SK-N-SH (cell line): ENCODE results near the gene WWOX.

Experiments used
- ELF1 ChIP-seq: IDR thresholded peaks from 2 replicates; pipeline ENCODE4 v1.4.0; 2012
- FOXJ3 ChIP-seq: sonication (generic); formaldehyde crosslinking; IDR thresholded peaks from 2 replicates; pipeline ENCODE4 v1.5.1; 2020; ENCODE audit warnings: mild to moderate bottlenecking, missing genetic modification reagents
- JUND ChIP-seq: IDR thresholded peaks from 2 replicates; pipeline ENCODE4 v1.4.0; 2012
- TF ChIP-seq, protein P1 (sequence below): fragments of 200-600 bp; sonication (generic); IDR thresholded peaks from 2 replicates; pipeline ENCODE4 v1.6.1; 2017; ENCODE audit warnings: antibody characterized with exemption, mild to moderate bottlenecking, moderate library complexity

DNA sequence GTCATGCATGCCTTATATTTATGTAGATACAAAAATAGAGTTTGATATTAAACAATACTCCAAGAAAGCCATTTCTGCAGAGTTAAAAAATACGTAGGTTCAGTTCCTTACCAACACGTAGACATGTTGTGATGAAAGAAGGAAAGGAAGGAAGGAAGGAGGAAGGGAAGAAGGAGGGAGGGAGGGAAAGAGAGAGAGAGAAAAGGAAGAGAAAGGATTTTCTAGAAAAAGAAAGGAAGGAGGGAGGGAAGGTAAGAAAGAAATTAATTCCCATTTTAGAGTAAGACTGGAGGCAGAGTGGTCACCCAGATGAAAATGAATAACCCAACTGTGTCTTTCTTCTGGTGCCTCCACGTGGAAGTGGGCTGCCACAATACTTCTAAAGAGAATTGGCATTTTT lies 652.1 kb downstream of the WWOX start:
- TF ChIP-seq JUND, result no peak
- TF ChIP-seq, protein P1, sequence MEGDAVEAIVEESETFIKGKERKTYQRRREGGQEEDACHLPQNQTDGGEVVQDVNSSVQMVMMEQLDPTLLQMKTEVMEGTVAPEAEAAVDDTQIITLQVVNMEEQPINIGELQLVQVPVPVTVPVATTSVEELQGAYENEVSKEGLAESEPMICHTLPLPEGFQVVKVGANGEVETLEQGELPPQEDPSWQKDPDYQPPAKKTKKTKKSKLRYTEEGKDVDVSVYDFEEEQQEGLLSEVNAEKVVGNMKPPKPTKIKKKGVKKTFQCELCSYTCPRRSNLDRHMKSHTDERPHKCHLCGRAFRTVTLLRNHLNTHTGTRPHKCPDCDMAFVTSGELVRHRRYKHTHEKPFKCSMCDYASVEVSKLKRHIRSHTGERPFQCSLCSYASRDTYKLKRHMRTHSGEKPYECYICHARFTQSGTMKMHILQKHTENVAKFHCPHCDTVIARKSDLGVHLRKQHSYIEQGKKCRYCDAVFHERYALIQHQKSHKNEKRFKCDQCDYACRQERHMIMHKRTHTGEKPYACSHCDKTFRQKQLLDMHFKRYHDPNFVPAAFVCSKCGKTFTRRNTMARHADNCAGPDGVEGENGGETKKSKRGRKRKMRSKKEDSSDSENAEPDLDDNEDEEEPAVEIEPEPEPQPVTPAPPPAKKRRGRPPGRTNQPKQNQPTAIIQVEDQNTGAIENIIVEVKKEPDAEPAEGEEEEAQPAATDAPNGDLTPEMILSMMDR, result no peak
- TF ChIP-seq FOXJ3 (CRISPR knock-in tag), result no peak
- TF ChIP-seq ELF1, result no peak
